GM18526 (cell line): ENCODE results near the gene RTP2.

ENCODE experiments used
- POLR2A ChIP-seq: IDR thresholded peaks from 3 replicates; pipeline ENCODE4 v1.6.1; 2011; ENCODE audit not compliant: insufficient read length; ENCODE audit errors: extremely low read depth

RTP2 gene

GRCh38 chr3:187702507-187703033 is at the start of gene RTP2:
TSS of gene RTP2 (minus strand) at chr3:187702557. CDS start at chr3:187702128, 429 bp downstream.
- no peak for TF ChIP-seq POLR2A

GRCh38 chr3:187750513-187751123 is 48.3 kb upstream of the RTP2 start:
- TF ChIP-seq POLR2A = no peak

GRCh38 chr3:187750006-187750512 is 47.7 kb upstream of the RTP2 start:
- TF ChIP-seq POLR2A = no peak

- no peak for TF ChIP-seq POLR2A
Observed at GRCh38 chr3:187748050-187748481, 45.7 kb upstream of the RTP2 start.

GRCh38 chr3:187747506-187747905 is 45.1 kb upstream of the RTP2 start:
- no peak for TF ChIP-seq POLR2A

- no peak for TF ChIP-seq POLR2A
Observed at GRCh38 chr3:187746442-187747281, 44.3 kb upstream of the RTP2 start.

- TF ChIP-seq POLR2A = no peak
Observed at GRCh38 chr3:187746059-187746441, 43.7 kb upstream of the RTP2 start.

- no peak for TF ChIP-seq POLR2A
Observed at GRCh38 chr3:187745201-187746058, 43.1 kb upstream of the RTP2 start, which contains the start of gene BCL6. TSS of gene BCL6 (minus strand) at chr3:187745468. CDS start at chr3:187733693, 11,775 bp downstream.

GRCh38 chr3:187744169-187745151 is 42.1 kb upstream of the RTP2 start:
- TF ChIP-seq POLR2A = no peak

GRCh38 chr3:187743195-187744141 is 41.1 kb upstream of the RTP2 start:
- no peak for TF ChIP-seq POLR2A

GRCh38 chr3:187742351-187743171 is 40.2 kb upstream of the RTP2 start:
- TF ChIP-seq POLR2A = no peak
